A549 (cell line): ENCODE measurements around the gene ANKRD16. TPM values are rescaled to one million over a fixed set of nuclear protein-coding genes. Genes with fewer than 3 reads are reported as not detected.
A peak's percentile ranks its signal among the peaks of the same experiment; 100 is the strongest.

Experiments
- ATAC-seq, 2 experiments: fragments of 200-7000 bp in 1 of 2; fragments of >200 bp in 1 of 2; cut with Nextera tagmentation in 1 of 2; cut with Tn5 transposase in 1 of 2; 3 replicates each; pipeline versions ENCODE4 v1.8.0 to v1.9.1; 2018 to 2020; ENCODE audit warnings: mild to moderate bottlenecking in 1 of 2, moderate library complexity in 1 of 2
- CTCF ChIA-PET: fragments of 300-600 bp; sonication (Branson Sonifier 250); formaldehyde crosslinking; extraction: SDS; loops from one replicate; lab custom pipeline; 2021; ENCODE audit warnings: antibody characterized with exemption, inconsistent platforms; lab: Yijun Ruan, JAX
- POLR2A ChIA-PET: fragments of 350-600 bp; formaldehyde crosslinking; extraction: SDS; loops from one replicate; lab custom pipeline; 2021; ENCODE audit warnings: antibody characterized with exemption, inconsistent platforms; lab: Yijun Ruan, JAX
- DNase-seq, 2 experiments: peaks; one replicate each; pipeline versions ENCODE4 v3.0.0 to v3.0.0-alpha.2; 2011 to 2016; ENCODE audit warnings: low read depth in 1 of 2, low spot score in 1 of 2
- FAIRE-seq: peaks from 2 replicates; lab custom pipeline; 2011; peaks lifted over from hg19 to GRCh38; lab: Jason Lieb, UNC
- H3K27ac ChIP-seq, 2 experiments: fragments of >200 bp; sonication (Bioruptor Twin); formaldehyde crosslinking; 3 replicates each; pipeline ENCODE4 v1.5.1; 2016 to 2017
- H3K4me1 ChIP-seq: fragments of >200 bp; sonication (Bioruptor Twin); formaldehyde crosslinking; 3 replicates; pipeline ENCODE4 v1.6.1; 2016
- H3K4me2 ChIP-seq: fragments of >200 bp; sonication (Bioruptor Twin); formaldehyde crosslinking; 3 replicates; pipeline ENCODE4 v1.6.1; 2016
- H3K4me3 ChIP-seq: fragments of >200 bp; sonication (Bioruptor Twin); formaldehyde crosslinking; 3 replicates; pipeline ENCODE4 v1.5.1; 2016
- H3K9me3 ChIP-seq: fragments of >200 bp; sonication (Bioruptor Twin); formaldehyde crosslinking; 3 replicates; pipeline ENCODE4 v1.6.1; 2016
- CBX2 ChIP-seq: fragments of 200-600 bp; sonication (generic); IDR thresholded peaks from 2 replicates; pipeline ENCODE4 v1.6.1; 2016; ENCODE audit warnings: low read depth, mild to moderate bottlenecking, borderline replicate concordance
- CEBPB ChIP-seq, 2 experiments: fragments of >200 bp in 1 of 2; sonication (Bioruptor Twin) in 1 of 2; formaldehyde crosslinking in 1 of 2; IDR thresholded peaks; 2 replicates each; pipeline ENCODE4 v1.6.1; 2012 to 2016
- CTCF ChIP-seq: fragments of >200 bp; sonication (Bioruptor Twin); formaldehyde crosslinking; IDR thresholded peaks from 3 replicates; pipeline ENCODE4 v1.5.1; 2016
- E2F6 ChIP-seq: IDR thresholded peaks from 2 replicates; pipeline ENCODE4 v1.6.1; 2012; ENCODE audit warnings: low read depth, borderline replicate concordance
- EHF ChIP-seq: fragments of 250-450 bp; sonication (Bioruptor Pico); IDR thresholded peaks from 2 replicates; pipeline ENCODE4 v1.5.0; 2020; ENCODE audit warnings: mild to moderate bottlenecking
- ESRRA ChIP-seq: fragments of 150-350 bp; IDR thresholded peaks from 2 replicates; pipeline ENCODE4 v1.6.1; 2014; ENCODE audit warnings: mild to moderate bottlenecking, low read length, borderline replicate concordance
- HES2 ChIP-seq: fragments of >200 bp; sonication (Bioruptor Twin); formaldehyde crosslinking; IDR thresholded peaks from 2 replicates; pipeline ENCODE4 v1.6.1; 2016
- HEYL ChIP-seq: fragments of 250-450 bp; sonication (Bioruptor Pico); IDR thresholded peaks from 2 replicates; pipeline ENCODE4 v1.8.0; 2021; ENCODE audit warnings: mild to moderate bottlenecking, moderate library complexity
- HOXA7 ChIP-seq: fragments of 250-450 bp; sonication (Bioruptor Pico); IDR thresholded peaks from 2 replicates; pipeline ENCODE4 v1.5.0; 2020; ENCODE audit warnings: mild to moderate bottlenecking, moderate library complexity
- JUN ChIP-seq, 2 experiments: fragments of >200 bp; sonication (Bioruptor Twin); formaldehyde crosslinking; IDR thresholded peaks; 2 replicates in 1 of 2; 3 replicates in 1 of 2; pipeline ENCODE4 v1.6.1; 2016 to 2017
- JUNB ChIP-seq: fragments of >200 bp; sonication (Bioruptor Twin); formaldehyde crosslinking; IDR thresholded peaks from 2 replicates; pipeline ENCODE4 v1.6.1; 2016
- MAFK ChIP-seq: fragments of 450-650 bp; IDR thresholded peaks from 2 replicates; pipeline ENCODE4 v1.6.1; 2014; ENCODE audit not compliant: partially characterized antibody
- MAZ ChIP-seq: fragments of 150-350 bp; IDR thresholded peaks from 2 replicates; pipeline ENCODE4 v1.6.1; 2014; ENCODE audit warnings: antibody characterized with exemption, low read depth, low read length, borderline replicate concordance
- NPAS2 ChIP-seq: fragments of 250-450 bp; sonication (Bioruptor Pico); IDR thresholded peaks from 2 replicates; pipeline ENCODE4 v1.8.0; 2022; ENCODE audit warnings: mild to moderate bottlenecking, moderate library complexity, borderline replicate concordance
- PHF8 ChIP-seq: fragments of 200-600 bp; sonication (generic); IDR thresholded peaks from 2 replicates; pipeline ENCODE4 v1.6.1; 2016; ENCODE audit warnings: low read depth, mild to moderate bottlenecking, antibody characterized with exemption, moderate library complexity, borderline replicate concordance
- POLR2A ChIP-seq: IDR thresholded peaks from 2 replicates; pipeline ENCODE4 v1.6.1; 2012; ENCODE audit warnings: mild to moderate bottlenecking, low read length
- POLR2AphosphoS2 ChIP-seq: conservative IDR thresholded peaks from 2 replicates; pipeline ENCODE4 v1.6.1; 2012; ENCODE audit warnings: low read length, improper control_type of control experiment, inconsistent platforms
- RAD21 ChIP-seq, 2 experiments: fragments of >200 bp in 1 of 2; sonication (Bioruptor Twin) in 1 of 2; formaldehyde crosslinking in 1 of 2; IDR thresholded peaks in 1 of 2; conservative IDR thresholded peaks in 1 of 2; 2 replicates in 1 of 2; 3 replicates in 1 of 2; pipeline ENCODE4 v1.6.1; 2012 to 2018; ENCODE audit warnings: inconsistent platforms in 1 of 2
- RCOR1 ChIP-seq: fragments of 150-350 bp; IDR thresholded peaks from 2 replicates; pipeline ENCODE4 v1.6.1; 2014; ENCODE audit warnings: antibody characterized with exemption, low read length, low read depth
- REST ChIP-seq: fragments of 200-600 bp; sonication (generic); IDR thresholded peaks from 2 replicates; pipeline ENCODE4 v1.6.1; 2016; ENCODE audit warnings: antibody characterized with exemption, mild to moderate bottlenecking, moderate library complexity
- RNF2 ChIP-seq: fragments of 200-600 bp; sonication (generic); IDR thresholded peaks from 2 replicates; pipeline ENCODE4 v1.6.1; 2016; ENCODE audit warnings: low read depth, mild to moderate bottlenecking, antibody characterized with exemption, moderate library complexity, borderline replicate concordance
- SREBF2 ChIP-seq: fragments of 450-650 bp; IDR thresholded peaks from 2 replicates; pipeline ENCODE4 v1.6.1; 2014; ENCODE audit warnings: mild to moderate bottlenecking, moderate library complexity
- TFCP2L1 ChIP-seq: fragments of 250-450 bp; sonication (Bioruptor Pico); IDR thresholded peaks from 2 replicates; pipeline ENCODE4 v1.5.0; 2021; ENCODE audit warnings: mild to moderate bottlenecking
- ZC3H11A ChIP-seq: fragments of 450-650 bp; IDR thresholded peaks from 2 replicates; pipeline ENCODE4 v1.6.1; 2014; ENCODE audit warnings: antibody characterized with exemption, mild to moderate bottlenecking
- WGBS: methylation state at CpG from one replicate; pipeline ENCODE4 v1.1.6; 2017; ENCODE audit errors: missing lambda C conversion rate; 5-methylcytosine and 5-hydroxymethylcytosine counted together
- polyA plus RNA-seq, 4 experiments: library from polyadenylated mRNA; depleted of rRNA in 3 of 4; stranded (reverse); fragments of >200 nt; fragmentation: RNase III in 1 of 4; extraction: RNeasy Plus Mini Kit Qiagen cat#74134 plus additional on column Dnase treatment in 1 of 4; gene quantifications; 2 replicates in 3 of 4; 3 replicates in 1 of 4; pipeline ENCODE4 v1.2.3, GENCODE V29; 2011 to 2017

Gene ANKRD16
- polyA plus RNA-seq, 2 of the 4 experiments (the other 2 are of a cell fraction), result 7.3 to 8.9 TPM

- TF ChIP-seq MAFK (no peak), E2F6 (peak; percentile 98), RCOR1 (no peak), HES2 (no peak), ZC3H11A (no peak; the same call in 1 of the 2 replicates), EHF (CRISPR knock-in tag) (peak; percentile 73; the same call in 1 of the 2 replicates), CBX2 (no peak), RAD21 (conservative IDR thresholded peaks at IDR 0.05 in 1 of 2, IDR thresholded peaks at IDR 0.05 in 1 of 2) (no peak), SREBF2 (no peak)
Observed at GRCh38 chr10:5813341-5814109, 76.2 kb downstream of the ANKRD16 start, which contains the start of gene GDI2 (continued).

GRCh38 chr10:5813091-5813340 lies 76.7 kb downstream of the ANKRD16 start:
- peak; percentile 88 for TF ChIP-seq PHF8
- TF ChIP-seq ESRRA, result no peak
- TF ChIP-seq RNF2, result no peak
- TF ChIP-seq HEYL (CRISPR knock-in tag), result no peak
- peak in 1 of 2 experiments; percentile 61; a peak in 1 of 5 replicates for TF ChIP-seq JUN (IDR thresholded peaks at IDR 0.05)
- no peak for TF ChIP-seq RAD21 (conservative IDR thresholded peaks at IDR 0.05 in 1 of 2, IDR thresholded peaks at IDR 0.05 in 1 of 2)
- POLR2A ChIA-PET, result interaction anchor here (0.6 to 2.3 kb wide), 12 partner anchors 9 to 350 kb away, joined by 3 to 18 read pairs (median 4); partner anchors contain the start of genes ANKRD16, FBH1 and TASOR2
- 2% methylated on average over 7 of the region's 29 CpGs for WGBS
- Histone ChIP-seq H3K4me2 (peak overlapping the region; percentile 90), H3K27ac (peak overlapping the region; percentile 97 to 99), H3K4me1 (peaks cover 33% of the 10 kb centered on the region), H3K4me3 (peak overlapping the region; percentile 97), H3K9me3 (no peaks in the 10 kb centered on the region)
- ATAC-seq (peak; percentile 67 to 75), DNase-seq (no peak), FAIRE-seq (no peak)
- CTCF ChIA-PET, result interaction anchor here (1.2 to 1.9 kb wide), 2 partner anchors 15 to 61 kb away, joined by 3 to 9 read pairs; no protein-coding TSS in a partner anchor

GRCh38 chr10:5812283-5813090 lies 77.2 kb downstream of the ANKRD16 start:
- ChIA-PET POLR2A (interaction anchor here (0.6 to 2.3 kb wide), 9 partner anchors 8 to 351 kb away, joined by 3 to 18 read pairs (median 5); partner anchors contain the start of gene TASOR2), CTCF (interaction anchor here (1.2 to 1.9 kb wide), 2 partner anchors 15 to 61 kb away, joined by 3 to 9 read pairs; no protein-coding TSS in a partner anchor)
- FAIRE-seq (no peak), ATAC-seq (peak; percentile 70 to 76), DNase-seq (peak; percentile 27 to 36)
- WGBS, result under 1% methylated on average over 32 of the region's 49 CpGs
- Histone ChIP-seq H3K4me2 (peak overlapping the region; percentile 90), H3K27ac (peak overlapping the region; percentile 97 to 99), H3K4me1 (peaks cover 33% of the 10 kb centered on the region), H3K9me3 (no peaks in the 10 kb centered on the region), H3K4me3 (peak overlapping the region; percentile 97)
- TF ChIP-seq NPAS2 (CRISPR knock-in tag) (no peak), REST (no peak), CEBPB (IDR thresholded peaks at IDR 0.05) (no peak), POLR2AphosphoS2 (no peak), HOXA7 (CRISPR knock-in tag) (no peak), MAZ (no peak), JUNB (no peak), RAD21 (conservative IDR thresholded peaks at IDR 0.05 in 1 of 2, IDR thresholded peaks at IDR 0.05 in 1 of 2) (no peak), SREBF2 (no peak), TFCP2L1 (no peak), MAFK (no peak), PHF8 (no peak; the same call in 1 of the 2 replicates), POLR2A (no peak), HEYL (CRISPR knock-in tag) (no peak), CTCF (no peak)
- TF ChIP-seq, all 56 proteins: peak for 0
